Common myeloid progenitor, CD34-positive (primary cell): ENCODE data around the gene VEGFB.

Experiments used
- CTCF ChIA-PET: fragments of 350-600 bp; sonication (Branson Sonifier 250); formaldehyde crosslinking; loops from one replicate; lab custom pipeline; 2021; ENCODE audit warnings: antibody characterized with exemption; lab: Charles Lee
- POLR2A ChIA-PET: fragments of 350-600 bp; sonication (Branson Sonifier 250); formaldehyde crosslinking; loops from one replicate; lab custom pipeline; 2021; ENCODE audit warnings: antibody characterized with exemption; lab: Charles Lee
- DNase-seq, 3 donors: peaks; one replicate each; pipeline versions ENCODE4 v3.0.0 to v3.0.0-alpha.2; 2013
- H3K27ac ChIP-seq, 2 experiments: 1 replicate in 1 of 2; 2 replicates in 1 of 2; pipeline ENCODE4 v1.7.0; 2013; ENCODE audit warnings: inconsistent platforms in 2 of 2, low read length in 2 of 2, mild to moderate bottlenecking in 2 of 2, low read depth in 1 of 2, moderate library complexity in 1 of 2; ENCODE audit not compliant: severe bottlenecking in 2 of 2, insufficient read depth in 1 of 2, poor library complexity in 1 of 2
- H3K27me3 ChIP-seq, 5 experiments: replicated peaks in 2 of 5; 1 replicate in 3 of 5; 2 replicates in 2 of 5; pipeline versions ENCODE4 v1.6.1 to v1.7.0; 2013; ENCODE audit warnings: low read length in 4 of 5, mild to moderate bottlenecking in 2 of 5, moderate library complexity in 2 of 5, inconsistent platforms in 1 of 5; ENCODE audit not compliant: insufficient read depth in 5 of 5, control insufficient read depth in 4 of 5
- H3K36me3 ChIP-seq, 4 experiments: 1 replicate in 2 of 4; 2 replicates in 2 of 4; pipeline versions ENCODE4 v1.6.1 to v1.7.0; 2013; ENCODE audit warnings: low read length in 3 of 4, control low read depth in 1 of 4, mild to moderate bottlenecking in 1 of 4; ENCODE audit not compliant: control insufficient read depth in 4 of 4, insufficient read depth in 4 of 4
- H3K4me1 ChIP-seq, 4 experiments: 1 replicate in 3 of 4; 2 replicates in 1 of 4; pipeline versions ENCODE4 v1.6.1 to v1.7.1; 2013; ENCODE audit warnings: low read length in 3 of 4, mild to moderate bottlenecking in 3 of 4, control low read depth in 1 of 4, inconsistent platforms in 1 of 4, moderate library complexity in 1 of 4; ENCODE audit not compliant: control insufficient read depth in 4 of 4, insufficient read depth in 4 of 4; ENCODE audit errors: control extremely low read depth in 1 of 4
- H3K4me3 ChIP-seq, 7 experiments: 1 replicate in 4 of 7; 2 replicates in 3 of 7; pipeline versions ENCODE4 v1.5.1 to v1.7.0; 2013; ENCODE audit warnings: mild to moderate bottlenecking in 7 of 7, low read length in 6 of 7, moderate library complexity in 6 of 7, inconsistent platforms in 2 of 7, low read depth in 2 of 7, control low read depth in 1 of 7; ENCODE audit not compliant: insufficient read depth in 4 of 7, control insufficient read depth in 1 of 7; ENCODE audit errors: extremely low read depth in 1 of 7
- H3K9me3 ChIP-seq, 5 experiments: 1 replicate in 4 of 5; 2 replicates in 1 of 5; pipeline versions ENCODE4 v1.6.1 to v1.7.1; 2013; ENCODE audit warnings: low read length in 4 of 5, mild to moderate bottlenecking in 2 of 5, inconsistent platforms in 1 of 5, low read depth in 1 of 5, moderate library complexity in 1 of 5; ENCODE audit not compliant: control insufficient read depth in 4 of 5, insufficient read depth in 2 of 5; ENCODE audit errors: control extremely low read depth in 1 of 5
- WGBS: methylation state at CpG from one replicate; pipeline ENCODE4 v1.1.5; 2013; ENCODE audit not compliant: insufficient coverage; 5-methylcytosine and 5-hydroxymethylcytosine counted together

The VEGFB gene

GRCh38 chr11:64224891-64225607, 9.3 kb upstream of the VEGFB start:
- Histone ChIP-seq H3K9me3 (no peaks in the 10 kb centered on the region), H3K4me3 (peak overlapping the region; percentile 35 to 93 (median 77)), H3K36me3 (peaks cover 3 to 40% (median 26%) of the 10 kb centered on the region in 4 experiments), H3K27me3 (no peaks in the 10 kb centered on the region), H3K4me1 (peaks cover 0 to 42% (median 37%) of the 10 kb centered on the region in 4 experiments), H3K27ac (peak overlapping the region; percentile 33 to 87)
- ChIA-PET POLR2A (interaction anchor here (0.6 to 3.1 kb wide), 4 partner anchors 13 to 210 kb away, joined by 3 to 27 read pairs (median 12); partner anchors contain the start of gene FERMT3), CTCF (interaction anchor here (1.0 to 16.0 kb wide), 5 partner anchors 8 to 65 kb away, joined by 3 to 321 read pairs (median 6); partner anchors contain the start of genes FERMT3 and PLCB3)
- DNase-seq, result no peak
- WGBS, result 77% methylated on average over 21 of the region's 22 CpGs

GRCh38 chr11:64225608-64226506, 8.5 kb upstream of the VEGFB start, which contains the start of the genes NUDT22 and TRPT1:
Gene NUDT22 (plus strand): TSS chr11:64226274. CDS start chr11:64226653, 379 bp downstream.
Gene TRPT1 (minus strand): TSS chr11:64226186. CDS start chr11:64225860, 326 bp downstream.
- Histone ChIP-seq H3K27ac (peak within 1 kb of the TSS; percentile 33 to 87), H3K36me3 (peaks cover 0 to 32% (median 18%) of the 10 kb centered on the region in 4 experiments), H3K4me1 (peaks cover 0 to 48% (median 40%) of the 10 kb centered on the region in 4 experiments), H3K4me3 (peak within 1 kb of the TSS; percentile 35 to 93 (median 77)), H3K9me3 (no peaks in the 10 kb centered on the region), H3K27me3 (no peaks in the 10 kb centered on the region)
- CTCF ChIA-PET, result interaction anchor here (0.6 to 16.0 kb wide), 7 partner anchors 9 to 64 kb away, joined by 3 to 321 read pairs (median 6); partner anchors contain the start of genes FERMT3 and PLCB3
- POLR2A ChIA-PET, result interaction anchor here (0.6 to 3.1 kb wide), 9 partner anchors 9 to 209 kb away, joined by 3 to 27 read pairs (median 3); partner anchors contain the start of genes FERMT3, FKBP2 and STIP1
- WGBS, result 0% methylated on average over 46 of the region's 54 CpGs
- DNase-seq, result peak; percentile 78 to 89 (median 85)

- Histone ChIP-seq H3K27ac (peak overlapping the region in 1 of 2 experiments; percentile 87), H3K27me3 (no peaks in the 10 kb centered on the region), H3K36me3 (peaks cover 0 to 26% (median 13%) of the 10 kb centered on the region in 4 experiments), H3K4me3 (peak overlapping the region; percentile 35 to 93 (median 77)), H3K4me1 (peaks cover 0 to 54% (median 45%) of the 10 kb centered on the region in 4 experiments), H3K9me3 (no peaks in the 10 kb centered on the region)
- ChIA-PET CTCF (interaction anchor here (0.8 to 16.0 kb wide), 7 partner anchors 9 to 42 kb away, joined by 3 to 321 read pairs (median 4); partner anchors contain the start of gene FERMT3), POLR2A (interaction anchor here (0.7 to 3.1 kb wide), 8 partner anchors 10 to 41 kb away, joined by 3 to 27 read pairs (median 4); partner anchors contain the start of genes FERMT3, FKBP2 and STIP1)
- WGBS, result 2% methylated on average over 26 of the region's 26 CpGs
- DNase-seq, result peak; percentile 22 to 76 (median 57)
Observed at GRCh38 chr11:64226507-64227051, 7.8 kb upstream of the VEGFB start.

GRCh38 chr11:64227405-64227956, 6.9 kb upstream of the VEGFB start:
- 100% methylated on average over 1 of the region's 3 CpGs for WGBS
- Histone ChIP-seq H3K27ac (peak overlapping the region in 1 of 2 experiments; percentile 87), H3K4me3 (peak overlapping the region in 5 of 7 experiments; percentile 72 to 93 (median 88)), H3K4me1 (peaks cover 0 to 58% (median 52%) of the 10 kb centered on the region in 4 experiments), H3K9me3 (no peaks in the 10 kb centered on the region), H3K27me3 (no peaks in the 10 kb centered on the region), H3K36me3 (peaks cover 0 to 25% (median 12%) of the 10 kb centered on the region in 4 experiments)
- CTCF ChIA-PET, result interaction anchor here (0.8 to 16.0 kb wide), 8 partner anchors 9 to 43 kb away, joined by 3 to 321 read pairs (median 4); partner anchors contain the start of gene FERMT3
- DNase-seq, result no peak
- POLR2A ChIA-PET, result interaction anchor here (1.3 to 3.1 kb wide), 3 partner anchors 20 to 42 kb away, joined by 3 to 27 read pairs (median 6); partner anchors contain the start of genes FERMT3 and STIP1

- ChIA-PET CTCF (interaction anchor here (1.2 to 5.4 kb wide), 3 partner anchors 23 to 75 kb away, joined by 3 to 58 read pairs (median 4); partner anchors contain the start of gene FERMT3), POLR2A (interaction anchor here (0.8 to 3.1 kb wide), 3 partner anchors 12 to 75 kb away, joined by 3 to 12 read pairs (median 3); partner anchors contain the start of genes FERMT3 and FKBP2)
- Histone ChIP-seq H3K36me3 (peaks cover 0 to 8% (median 1%) of the 10 kb centered on the region in 4 experiments), H3K4me3 (peak overlapping the region in 2 of 7 experiments; percentile 89 to 92), H3K4me1 (peaks cover 0 to 65% (median 59%) of the 10 kb centered on the region in 4 experiments), H3K9me3 (no peaks in the 10 kb centered on the region), H3K27ac (peak overlapping the region in 1 of 2 experiments; percentile 83), H3K27me3 (no peaks in the 10 kb centered on the region)
- DNase-seq, result no peak
- WGBS, result 86% methylated on average over 6 of the region's 12 CpGs
Observed at GRCh38 chr11:64229090-64229743, 5.2 kb upstream of the VEGFB start.
